NK-92 (cell line): ENCODE measurements around the gene TNFAIP1.
"Not testable (repeated sequence)": the region's sequence is repeated elsewhere in the genome, so short reads cannot be mapped to it uniquely, and the experiment has no call there.

Experiments
- DNase-seq: peaks from one replicate; lab custom pipeline; 2025; ENCODE audit not compliant: unreplicated experiment; lab: John Stamatoyannopoulos, UW

TNFAIP1 gene

GRCh38 chr17:28324781-28325180, 10.8 kb upstream of the TNFAIP1 start:
- no peak for DNase-seq

GRCh38 chr17:28325211-28325610, 10.3 kb upstream of the TNFAIP1 start:
- no peak for DNase-seq

DNA sequence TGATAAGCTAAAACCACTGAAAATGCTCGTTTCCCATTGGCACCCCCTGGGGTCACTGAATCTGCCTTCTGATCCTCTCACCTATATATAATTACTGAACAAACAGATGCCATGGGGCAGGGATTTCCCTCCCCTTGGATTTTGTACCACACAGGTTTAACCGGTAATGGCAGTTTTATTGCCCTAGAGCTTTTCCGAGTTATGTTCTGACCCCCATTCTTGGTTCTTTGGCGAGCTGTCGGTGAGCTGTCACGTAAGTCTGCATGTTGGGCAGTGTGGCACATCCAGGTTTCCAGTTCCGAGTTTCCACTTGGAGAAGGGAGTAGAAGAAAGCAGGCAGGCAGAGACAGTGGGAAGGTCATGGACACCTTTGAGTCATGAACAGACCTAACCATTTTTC, 9.4 kb upstream of the TNFAIP1 start:
- no peak for DNase-seq

DNA sequence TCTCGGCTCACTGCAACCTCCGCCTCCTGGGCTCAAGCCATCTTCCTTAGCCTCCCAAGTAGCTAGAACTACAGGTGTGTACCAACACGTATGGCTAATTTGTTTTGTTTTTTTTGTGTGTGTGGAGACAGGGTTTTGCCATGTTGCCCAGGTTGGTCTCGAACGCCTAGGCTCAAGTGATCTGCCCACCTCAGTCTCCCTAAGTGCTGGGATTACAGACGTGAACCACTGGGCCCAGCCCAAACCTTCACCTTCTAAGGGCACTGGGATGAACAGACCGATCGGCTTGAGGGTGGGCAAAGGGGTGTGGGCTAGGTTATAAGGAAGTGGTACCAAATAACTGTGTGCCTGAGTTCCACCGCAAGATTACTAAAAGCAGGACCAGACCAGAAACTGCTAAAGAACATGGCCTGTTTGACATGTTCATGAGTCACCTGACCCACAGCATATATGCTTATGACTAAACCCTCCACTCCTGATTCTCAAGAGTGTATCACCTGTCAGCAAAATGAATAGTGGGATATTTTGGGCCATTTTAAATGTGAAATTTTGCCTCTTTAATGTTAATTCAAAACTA, 8.4 kb upstream of the TNFAIP1 start:
- no peak for DNase-seq

DNA sequence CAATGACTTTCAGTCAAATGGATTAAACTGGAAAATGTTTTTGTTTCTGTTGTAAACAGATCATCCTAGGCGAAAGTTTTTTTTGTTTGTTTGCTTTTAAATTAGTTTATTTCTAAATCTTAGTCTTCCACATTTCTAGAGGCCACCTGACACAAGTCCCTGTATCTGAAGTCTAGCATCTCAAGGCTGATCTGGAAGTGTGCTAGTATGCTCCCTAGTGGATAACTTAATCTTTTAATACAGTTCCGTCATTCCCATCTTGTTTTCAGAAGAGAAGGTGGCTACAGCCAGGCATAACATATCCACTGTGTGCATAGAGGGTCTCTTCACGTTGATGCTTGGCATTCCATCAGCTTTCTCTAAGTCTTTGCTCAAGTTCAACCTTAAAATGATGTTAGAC, 7.9 kb upstream of the TNFAIP1 start:
- DNase-seq, result no peak

DNA sequence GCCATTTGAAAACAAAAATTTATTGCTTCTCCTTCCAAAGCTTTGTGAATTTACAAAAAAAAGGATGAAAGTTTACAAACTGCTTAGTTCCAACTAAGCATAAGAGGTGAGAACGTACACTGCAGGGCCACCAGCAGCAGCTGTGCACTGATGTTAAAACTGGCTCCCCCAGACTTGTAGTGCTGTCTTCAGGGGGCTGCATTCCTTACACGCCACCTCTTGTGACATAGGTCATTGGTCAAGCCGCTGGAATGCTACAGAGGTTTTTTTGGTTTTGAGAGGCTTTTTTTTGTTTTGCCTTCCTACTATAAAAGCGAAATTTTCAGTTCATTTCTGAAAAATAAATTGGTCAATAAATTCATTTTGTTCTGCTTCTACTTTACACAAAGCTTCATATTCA, 7.2 kb upstream of the TNFAIP1 start:
- no peak for DNase-seq

- DNase-seq, result no peak
Observed at GRCh38 chr17:28330671-28331070, 4.9 kb upstream of the TNFAIP1 start.

DNA sequence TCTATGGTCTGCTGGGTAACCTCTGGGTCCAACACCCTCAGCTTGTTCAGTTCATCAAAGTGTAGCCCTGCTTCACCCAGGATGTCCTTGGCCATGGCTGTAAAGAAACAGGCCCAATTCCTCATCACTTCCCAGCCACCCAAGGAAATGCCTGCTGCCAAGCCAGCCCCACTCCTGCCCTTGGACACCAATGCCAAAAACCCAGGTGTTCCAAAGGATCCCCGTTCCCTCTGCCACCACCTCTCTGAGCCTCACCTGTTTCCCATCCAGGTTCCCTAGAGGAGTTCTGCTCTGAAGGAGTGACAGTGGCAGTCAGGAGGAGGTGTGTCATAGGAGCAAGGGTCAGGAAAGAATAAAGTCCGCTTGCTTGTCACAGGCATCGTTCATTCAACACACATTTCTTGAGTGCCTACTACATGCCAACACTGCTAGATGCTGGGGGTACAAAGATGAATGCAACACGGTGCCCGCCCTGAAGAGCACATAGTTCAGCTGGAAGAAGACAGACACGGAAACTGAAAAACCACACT, 3.6 kb upstream of the TNFAIP1 start:
- DNase-seq, result no peak

- no peak for DNase-seq
Observed at GRCh38 chr17:28333083-28333746, 2.3 kb upstream of the TNFAIP1 start.

DNA sequence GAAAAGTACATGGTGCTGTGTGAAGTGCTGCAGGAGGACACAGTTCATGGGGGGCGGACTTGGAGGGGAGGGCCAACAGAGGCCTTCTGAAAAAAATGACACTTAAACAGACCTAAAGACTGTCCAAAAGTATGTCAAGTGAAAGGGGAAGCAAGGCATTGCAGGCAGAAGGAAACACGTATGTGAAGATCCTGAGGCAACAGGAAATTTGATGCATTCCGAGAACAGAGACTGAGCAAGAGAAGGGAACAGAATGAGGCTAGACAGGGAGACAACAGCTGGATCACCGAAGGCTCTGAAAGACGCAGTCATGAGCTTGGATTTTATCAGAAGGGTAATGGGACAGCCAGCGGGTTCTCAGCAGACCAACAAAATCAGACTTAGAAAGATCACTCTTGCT, 1.4 kb upstream of the TNFAIP1 start:
- DNase-seq, result no peak

DNA sequence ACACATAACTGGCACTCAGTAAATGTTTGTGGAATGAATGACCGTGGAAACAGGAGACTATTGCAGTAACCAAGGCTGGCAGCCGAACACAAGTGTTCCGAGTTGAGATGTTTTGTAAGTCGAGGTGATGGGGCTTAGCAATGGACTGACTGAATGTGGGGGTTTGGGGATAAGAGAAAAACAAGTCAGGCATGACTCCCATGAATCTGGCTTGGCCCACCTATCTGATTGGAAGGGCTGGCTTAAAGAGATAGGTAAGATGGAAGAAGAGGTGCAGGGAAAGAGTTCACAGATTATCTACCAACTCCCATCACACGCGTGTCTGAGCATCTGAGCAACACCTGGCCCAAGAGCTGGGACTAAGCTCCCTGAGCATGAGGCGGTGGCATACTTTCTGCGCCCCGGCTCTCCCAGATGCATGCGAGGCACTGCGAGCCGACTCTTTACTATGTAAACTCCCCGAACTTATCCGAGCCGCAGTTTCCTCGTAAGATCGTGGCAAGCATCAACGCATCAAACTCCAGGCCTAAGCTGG, 828 bp upstream of the TNFAIP1 start:
- no peak for DNase-seq

GRCh38 chr17:28335959-28336871, 654 bp downstream of the TNFAIP1 start:
- no peak for DNase-seq

DNA sequence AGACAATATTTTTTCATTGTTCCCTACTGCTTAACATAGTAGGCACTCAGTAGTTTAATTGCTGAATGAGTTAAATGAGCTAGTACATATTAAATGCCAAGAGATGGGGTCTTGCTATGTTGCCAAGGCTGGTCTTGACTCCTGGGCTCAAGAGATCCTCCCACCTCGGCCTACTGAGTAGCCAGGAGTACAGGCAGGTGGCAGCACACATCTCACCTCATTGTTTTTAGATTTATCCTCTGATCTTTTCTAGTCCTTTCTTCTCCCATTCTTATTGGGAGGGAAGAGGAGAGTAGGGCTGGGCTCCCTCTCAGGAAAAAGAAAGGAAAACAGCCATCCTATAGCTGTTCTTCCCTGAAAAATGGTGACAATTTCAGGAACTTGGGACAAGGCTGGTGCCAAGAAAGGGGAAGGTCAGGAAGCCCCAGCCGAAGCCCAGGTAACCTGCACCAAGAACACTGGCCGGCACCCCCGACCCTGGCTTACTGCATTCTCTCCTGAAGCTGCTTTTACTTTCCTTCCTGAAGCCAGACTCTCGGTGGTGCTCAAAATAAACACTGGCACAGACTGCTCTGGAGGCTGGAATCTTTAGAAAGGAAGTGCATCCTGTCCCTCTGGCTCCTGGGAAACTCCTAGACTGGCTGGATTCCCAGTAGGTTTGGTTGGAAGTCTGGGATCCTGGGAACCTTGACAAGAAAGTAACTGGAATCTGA, 2.7 kb downstream of the TNFAIP1 start:
- no peak for DNase-seq

GRCh38 chr17:28338769-28339212, 3.2 kb downstream of the TNFAIP1 start:
- DNase-seq, result not testable (repeated sequence)

DNA sequence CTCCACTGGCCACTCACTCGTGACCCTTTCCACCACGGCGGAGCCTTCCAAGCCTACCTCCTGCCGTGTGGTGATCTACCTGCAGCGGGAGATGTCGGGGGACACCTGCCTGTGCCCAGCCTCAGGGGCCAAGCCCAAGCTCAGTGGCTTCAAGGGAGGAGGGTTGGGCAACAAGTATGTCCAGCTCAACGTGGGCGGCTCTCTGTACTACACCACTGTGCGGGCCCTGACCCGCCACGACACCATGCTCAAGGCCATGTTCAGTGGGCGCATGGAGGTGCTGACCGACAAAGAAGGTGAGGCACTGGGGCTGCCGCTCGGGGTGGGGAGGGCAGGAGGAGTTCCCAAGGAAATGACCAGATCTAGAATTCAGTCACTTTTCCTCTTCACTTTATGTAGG, 3.9 kb downstream of the TNFAIP1 start:
- DNase-seq, result no peak

- no peak for DNase-seq
Observed at GRCh38 chr17:28340374-28340773, 4.8 kb downstream of the TNFAIP1 start.

GRCh38 chr17:28341516-28341915, 6.0 kb downstream of the TNFAIP1 start:
- no peak for DNase-seq

- DNase-seq, result no peak
Observed at GRCh38 chr17:28342313-28342712, 6.8 kb downstream of the TNFAIP1 start.

- DNase-seq, result no peak
Observed at GRCh38 chr17:28343491-28343932, 8.0 kb downstream of the TNFAIP1 start.

- DNase-seq, result no peak
Observed at GRCh38 chr17:28344011-28344410, 8.4 kb downstream of the TNFAIP1 start.

- DNase-seq, result no peak
Observed at GRCh38 chr17:28344435-28344901, 8.9 kb downstream of the TNFAIP1 start.
